RWPE2 (cell line): ENCODE results near the gene KCNAB1.

Experiments
- ATAC-seq: fragments of 200-7000 bp; cut with Tn5 transposase; 3 replicates; pipeline ENCODE4 v1.9.1; 2021; ENCODE audit warnings: low read depth
- DNase-seq: peaks from one replicate; pipeline ENCODE4 v3.0.0-alpha.2; 2020; ENCODE audit warnings: low spot score
- H3K27ac ChIP-seq: fragments of 450-650 bp; 2 replicates; pipeline ENCODE4 v1.5.1; 2017; ENCODE audit warnings: mild to moderate bottlenecking; ENCODE audit not compliant: poor library complexity, severe bottlenecking
- H3K27me3 ChIP-seq: fragments of 250-450 bp; sonication (Bioruptor Pico); 2 replicates; pipeline ENCODE4 v1.5.1; 2021; ENCODE audit warnings: mild to moderate bottlenecking, moderate library complexity; ENCODE audit not compliant: insufficient read depth, poor library complexity, severe bottlenecking
- H3K36me3 ChIP-seq: fragments of 250-450 bp; sonication (Bioruptor Pico); 2 replicates; pipeline ENCODE4 v1.5.1; 2020; ENCODE audit warnings: low read depth, mild to moderate bottlenecking, moderate library complexity
- H3K4me1 ChIP-seq: fragments of 250-450 bp; sonication (Bioruptor Pico); 2 replicates; pipeline ENCODE4 v1.5.1; 2021; ENCODE audit warnings: mild to moderate bottlenecking, moderate library complexity; ENCODE audit not compliant: insufficient read depth, poor library complexity, severe bottlenecking
- H3K4me3 ChIP-seq: fragments of 250-450 bp; sonication (Bioruptor Pico); 2 replicates; pipeline ENCODE4 v1.5.1; 2021; ENCODE audit warnings: mild to moderate bottlenecking, moderate library complexity; ENCODE audit not compliant: severe bottlenecking
- H3K9me3 ChIP-seq: fragments of 250-450 bp; sonication (Bioruptor Pico); 2 replicates; pipeline ENCODE4 v1.5.1; 2021; ENCODE audit warnings: mild to moderate bottlenecking, moderate library complexity; ENCODE audit not compliant: severe bottlenecking
- CTCF ChIP-seq: fragments of 450-650 bp; IDR thresholded peaks from one replicate; pipeline ENCODE4 v1.5.1; 2017; ENCODE audit warnings: mild to moderate bottlenecking, moderate library complexity; ENCODE audit not compliant: poor library complexity, severe bottlenecking

The KCNAB1 gene

GRCh38 chr3:156507285-156507684, 386.9 kb downstream of the KCNAB1 start:
- DNase-seq (no peak), ATAC-seq (peak; percentile 62; the same call in 1 of the 3 replicates)
- TF ChIP-seq CTCF, result no peak
- no peaks in the 10 kb centered on the region for H3K36me3 ChIP-seq
- no peaks in the 10 kb centered on the region for H3K27me3 ChIP-seq
- no peaks in the 10 kb centered on the region for H3K9me3 ChIP-seq
- no peak overlapping the region for H3K4me3 ChIP-seq
- no peak overlapping the region for H3K27ac ChIP-seq
- H3K4me1 ChIP-seq, result no peaks in the 10 kb centered on the region

- peak; percentile 68 for ATAC-seq
- Histone ChIP-seq H3K36me3 (no peaks in the 10 kb centered on the region), H3K27ac (no peak overlapping the region), H3K27me3 (no peaks in the 10 kb centered on the region), H3K9me3 (no peaks in the 10 kb centered on the region), H3K4me1 (no peaks in the 10 kb centered on the region), H3K4me3 (no peak overlapping the region)
- peak; percentile 74 for TF ChIP-seq CTCF
- no peak for DNase-seq
Observed at GRCh38 chr3:156509189-156510174, 389.1 kb downstream of the KCNAB1 start.

GRCh38 chr3:156511987-156512677, 391.8 kb downstream of the KCNAB1 start:
- Histone ChIP-seq H3K36me3 (no peaks in the 10 kb centered on the region), H3K27ac (no peak overlapping the region), H3K27me3 (no peaks in the 10 kb centered on the region), H3K9me3 (no peaks in the 10 kb centered on the region), H3K4me3 (no peak overlapping the region), H3K4me1 (no peaks in the 10 kb centered on the region)
- no peak for TF ChIP-seq CTCF
- ATAC-seq, result no peak
- DNase-seq, result no peak

GRCh38 chr3:156513619-156514018, 393.2 kb downstream of the KCNAB1 start:
- DNase-seq (no peak), ATAC-seq (no peak)
- Histone ChIP-seq H3K27me3 (no peaks in the 10 kb centered on the region), H3K4me1 (no peaks in the 10 kb centered on the region), H3K9me3 (no peaks in the 10 kb centered on the region), H3K4me3 (no peak overlapping the region), H3K27ac (no peak overlapping the region), H3K36me3 (no peaks in the 10 kb centered on the region)
- TF ChIP-seq CTCF, result no peak
